ENCODE results near the gene BTLA. TPM values are rescaled to one million over a fixed set of nuclear protein-coding genes. Genes with fewer than 3 reads are reported as not detected.

The BTLA gene
- total and polyA plus RNA-seq, 2 of the 8 experiments (the other 6 are each of a cell fraction or from before 2014, with no cell fraction given), result not detected

DNA sequence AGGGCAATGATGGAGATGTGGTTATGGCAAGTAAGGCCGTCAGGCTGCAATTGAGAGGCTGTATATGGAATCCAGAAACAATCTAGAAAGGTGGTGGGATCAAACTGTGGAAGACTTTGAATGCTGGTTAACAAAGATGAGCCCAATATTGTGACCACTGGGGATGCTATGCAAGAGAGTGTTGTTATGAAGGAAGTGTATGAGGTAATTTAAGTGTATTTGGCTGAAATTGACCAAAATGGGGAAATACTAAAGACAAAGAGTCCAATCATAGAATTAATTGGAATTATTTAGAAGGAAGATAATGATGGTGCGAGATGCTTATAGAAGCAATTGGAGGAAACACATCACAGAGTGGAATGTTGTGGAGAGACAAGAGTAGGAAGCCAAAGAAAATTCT lies 24.5 kb downstream of the BTLA start (continued):
- TF ChIP-seq, protein P1, sequence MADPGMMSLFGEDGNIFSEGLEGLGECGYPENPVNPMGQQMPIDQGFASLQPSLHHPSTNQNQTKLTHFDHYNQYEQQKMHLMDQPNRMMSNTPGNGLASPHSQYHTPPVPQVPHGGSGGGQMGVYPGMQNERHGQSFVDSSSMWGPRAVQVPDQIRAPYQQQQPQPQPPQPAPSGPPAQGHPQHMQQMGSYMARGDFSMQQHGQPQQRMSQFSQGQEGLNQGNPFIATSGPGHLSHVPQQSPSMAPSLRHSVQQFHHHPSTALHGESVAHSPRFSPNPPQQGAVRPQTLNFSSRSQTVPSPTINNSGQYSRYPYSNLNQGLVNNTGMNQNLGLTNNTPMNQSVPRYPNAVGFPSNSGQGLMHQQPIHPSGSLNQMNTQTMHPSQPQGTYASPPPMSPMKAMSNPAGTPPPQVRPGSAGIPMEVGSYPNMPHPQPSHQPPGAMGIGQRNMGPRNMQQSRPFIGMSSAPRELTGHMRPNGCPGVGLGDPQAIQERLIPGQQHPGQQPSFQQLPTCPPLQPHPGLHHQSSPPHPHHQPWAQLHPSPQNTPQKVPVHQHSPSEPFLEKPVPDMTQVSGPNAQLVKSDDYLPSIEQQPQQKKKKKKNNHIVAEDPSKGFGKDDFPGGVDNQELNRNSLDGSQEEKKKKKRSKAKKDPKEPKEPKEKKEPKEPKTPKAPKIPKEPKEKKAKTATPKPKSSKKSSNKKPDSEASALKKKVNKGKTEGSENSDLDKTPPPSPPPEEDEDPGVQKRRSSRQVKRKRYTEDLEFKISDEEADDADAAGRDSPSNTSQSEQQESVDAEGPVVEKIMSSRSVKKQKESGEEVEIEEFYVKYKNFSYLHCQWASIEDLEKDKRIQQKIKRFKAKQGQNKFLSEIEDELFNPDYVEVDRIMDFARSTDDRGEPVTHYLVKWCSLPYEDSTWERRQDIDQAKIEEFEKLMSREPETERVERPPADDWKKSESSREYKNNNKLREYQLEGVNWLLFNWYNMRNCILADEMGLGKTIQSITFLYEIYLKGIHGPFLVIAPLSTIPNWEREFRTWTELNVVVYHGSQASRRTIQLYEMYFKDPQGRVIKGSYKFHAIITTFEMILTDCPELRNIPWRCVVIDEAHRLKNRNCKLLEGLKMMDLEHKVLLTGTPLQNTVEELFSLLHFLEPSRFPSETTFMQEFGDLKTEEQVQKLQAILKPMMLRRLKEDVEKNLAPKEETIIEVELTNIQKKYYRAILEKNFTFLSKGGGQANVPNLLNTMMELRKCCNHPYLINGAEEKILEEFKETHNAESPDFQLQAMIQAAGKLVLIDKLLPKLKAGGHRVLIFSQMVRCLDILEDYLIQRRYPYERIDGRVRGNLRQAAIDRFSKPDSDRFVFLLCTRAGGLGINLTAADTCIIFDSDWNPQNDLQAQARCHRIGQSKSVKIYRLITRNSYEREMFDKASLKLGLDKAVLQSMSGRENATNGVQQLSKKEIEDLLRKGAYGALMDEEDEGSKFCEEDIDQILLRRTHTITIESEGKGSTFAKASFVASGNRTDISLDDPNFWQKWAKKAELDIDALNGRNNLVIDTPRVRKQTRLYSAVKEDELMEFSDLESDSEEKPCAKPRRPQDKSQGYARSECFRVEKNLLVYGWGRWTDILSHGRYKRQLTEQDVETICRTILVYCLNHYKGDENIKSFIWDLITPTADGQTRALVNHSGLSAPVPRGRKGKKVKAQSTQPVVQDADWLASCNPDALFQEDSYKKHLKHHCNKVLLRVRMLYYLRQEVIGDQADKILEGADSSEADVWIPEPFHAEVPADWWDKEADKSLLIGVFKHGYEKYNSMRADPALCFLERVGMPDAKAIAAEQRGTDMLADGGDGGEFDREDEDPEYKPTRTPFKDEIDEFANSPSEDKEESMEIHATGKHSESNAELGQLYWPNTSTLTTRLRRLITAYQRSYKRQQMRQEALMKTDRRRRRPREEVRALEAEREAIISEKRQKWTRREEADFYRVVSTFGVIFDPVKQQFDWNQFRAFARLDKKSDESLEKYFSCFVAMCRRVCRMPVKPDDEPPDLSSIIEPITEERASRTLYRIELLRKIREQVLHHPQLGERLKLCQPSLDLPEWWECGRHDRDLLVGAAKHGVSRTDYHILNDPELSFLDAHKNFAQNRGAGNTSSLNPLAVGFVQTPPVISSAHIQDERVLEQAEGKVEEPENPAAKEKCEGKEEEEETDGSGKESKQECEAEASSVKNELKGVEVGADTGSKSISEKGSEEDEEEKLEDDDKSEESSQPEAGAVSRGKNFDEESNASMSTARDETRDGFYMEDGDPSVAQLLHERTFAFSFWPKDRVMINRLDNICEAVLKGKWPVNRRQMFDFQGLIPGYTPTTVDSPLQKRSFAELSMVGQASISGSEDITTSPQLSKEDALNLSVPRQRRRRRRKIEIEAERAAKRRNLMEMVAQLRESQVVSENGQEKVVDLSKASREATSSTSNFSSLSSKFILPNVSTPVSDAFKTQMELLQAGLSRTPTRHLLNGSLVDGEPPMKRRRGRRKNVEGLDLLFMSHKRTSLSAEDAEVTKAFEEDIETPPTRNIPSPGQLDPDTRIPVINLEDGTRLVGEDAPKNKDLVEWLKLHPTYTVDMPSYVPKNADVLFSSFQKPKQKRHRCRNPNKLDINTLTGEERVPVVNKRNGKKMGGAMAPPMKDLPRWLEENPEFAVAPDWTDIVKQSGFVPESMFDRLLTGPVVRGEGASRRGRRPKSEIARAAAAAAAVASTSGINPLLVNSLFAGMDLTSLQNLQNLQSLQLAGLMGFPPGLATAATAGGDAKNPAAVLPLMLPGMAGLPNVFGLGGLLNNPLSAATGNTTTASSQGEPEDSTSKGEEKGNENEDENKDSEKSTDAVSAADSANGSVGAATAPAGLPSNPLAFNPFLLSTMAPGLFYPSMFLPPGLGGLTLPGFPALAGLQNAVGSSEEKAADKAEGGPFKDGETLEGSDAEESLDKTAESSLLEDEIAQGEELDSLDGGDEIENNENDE (IDR thresholded peaks at IDR 0.05; ENCODE audit: insufficient replicate concordance, low read length), result no peak
- TF ChIP-seq CHD2 (IDR thresholded peaks at IDR 0.05; ENCODE audit: low read length), result no peak
- TF ChIP-seq TBP (IDR thresholded peaks at IDR 0.05; ENCODE audit: low read depth, low read length), result no peak
- TF ChIP-seq CTBP2 (IDR thresholded peaks at IDR 0.05; ENCODE audit: borderline replicate concordance, insufficient read depth, insufficient read length, low read length), result no peak
- TF ChIP-seq, protein P2, sequence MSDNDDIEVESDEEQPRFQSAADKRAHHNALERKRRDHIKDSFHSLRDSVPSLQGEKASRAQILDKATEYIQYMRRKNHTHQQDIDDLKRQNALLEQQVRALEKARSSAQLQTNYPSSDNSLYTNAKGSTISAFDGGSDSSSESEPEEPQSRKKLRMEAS (IDR thresholded peaks at IDR 0.05), result no peak
- no peak for TF ChIP-seq GABPA (IDR thresholded peaks at IDR 0.05; ENCODE audit: borderline replicate concordance, insufficient read depth, low read length)
- no peak for TF ChIP-seq POU5F1 (IDR thresholded peaks at IDR 0.05; ENCODE audit: low read depth, low read length)
- TF ChIP-seq NRF1 (IDR thresholded peaks at IDR 0.05; ENCODE audit: low read depth, low read length), result no peak
- no peak for TF ChIP-seq KDM5A (IDR thresholded peaks at IDR 0.05; ENCODE audit: low read length)
- TF ChIP-seq SIN3A (conservative IDR thresholded peaks at IDR 0.05 in 1 of 2, IDR thresholded peaks at IDR 0.05 in 1 of 2; ENCODE audit: low read depth in 1 of 2, low read length in 2 of 2), result no peak
- TF ChIP-seq ZNF274 (IDR thresholded peaks at IDR 0.05; ENCODE audit: borderline replicate concordance, extremely low read depth, low read length), result no peak

Data from H1 (cell line).